AG04450 (cell line): ENCODE measurements around the gene ZNF747. TPM values are rescaled to one million over a fixed set of nuclear protein-coding genes. Genes with fewer than 3 reads are reported as not detected.
A peak's percentile ranks its signal among the peaks of the same experiment; 100 is the strongest.

Experiments
- CTCF ChIA-PET: fragments of 300-600, 350-600 bp; formaldehyde crosslinking; extraction: SDS; loops from one replicate; lab custom pipeline; 2022; ENCODE audit warnings: antibody characterized with exemption, inconsistent platforms; lab: Charles Lee
- POLR2A ChIA-PET: fragments of 350-600 bp; formaldehyde crosslinking; extraction: SDS; loops from one replicate; lab custom pipeline; 2021; ENCODE audit warnings: antibody characterized with exemption, inconsistent platforms; lab: Yijun Ruan, JAX
- DNase-seq: peaks from one replicate; pipeline ENCODE4 v3.0.0-alpha.2; 2011; ENCODE audit warnings: low read depth, low spot score
- H3K27ac ChIP-seq: one replicate; pipeline ENCODE4 v1.5.1; 2012; ENCODE audit warnings: low read depth, low read length, control low read depth
- H3K27me3 ChIP-seq: one replicate; pipeline ENCODE4 v1.6.0; 2012; ENCODE audit warnings: low read length; ENCODE audit not compliant: control insufficient read depth, insufficient read depth
- H3K4me3 ChIP-seq: 2 replicates; pipeline ENCODE4 v1.5.1; 2011; ENCODE audit warnings: mild to moderate bottlenecking, low read depth, low read length, control low read depth
- H3K9me3 ChIP-seq: 2 replicates; pipeline ENCODE4 v1.5.1; 2012; ENCODE audit warnings: low read length; ENCODE audit not compliant: control insufficient read depth, insufficient read depth
- CTCF ChIP-seq: IDR thresholded peaks from 2 replicates; pipeline ENCODE4 v1.5.1; 2011; ENCODE audit warnings: low read depth, low read length, control low read depth, inconsistent platforms
- polyA plus RNA-seq: library from polyadenylated mRNA; depleted of rRNA; stranded (reverse); fragments of >200 nt; gene quantifications from 2 replicates; pipeline ENCODE4 v1.2.3, GENCODE V29; 2011

The ZNF747 gene
- polyA plus RNA-seq, 1 experiment: 5.0 TPM

- no peak overlapping the region for H3K27ac ChIP-seq
- no peaks in the 10 kb centered on the region for H3K9me3 ChIP-seq
- peaks cover 16% of the 10 kb centered on the region for H3K27me3 ChIP-seq
- no peak for TF ChIP-seq CTCF
- POLR2A ChIA-PET: no interaction called here
- no peak for DNase-seq
- CTCF ChIA-PET: no interaction called here
- no peak overlapping the region for H3K4me3 ChIP-seq
These were observed 31.0 kb downstream of the ZNF747 start for GRCh38 chr16:30503403-30504296.

GRCh38 chr16:30499284-30499683, 35.4 kb downstream of the ZNF747 start:
- peaks cover 8% of the 10 kb centered on the region for H3K27me3 ChIP-seq
- no peak for TF ChIP-seq CTCF
- CTCF ChIA-PET: interaction anchor here (0.6 to 0.7 kb wide), 2 partner anchors 24 to 50 kb away, joined by 4 to 5 read pairs; no protein-coding TSS in a partner anchor
- no peak overlapping the region for H3K4me3 ChIP-seq
- no peak for DNase-seq
- no peaks in the 10 kb centered on the region for H3K9me3 ChIP-seq
- no peak overlapping the region for H3K27ac ChIP-seq
- POLR2A ChIA-PET: no interaction called here

GRCh38 chr16:30494709-30495108, 39.9 kb downstream of the ZNF747 start:
- Histone ChIP-seq H3K27me3 (peaks cover 3% of the 10 kb centered on the region), H3K4me3 (no peak overlapping the region), H3K9me3 (no peaks in the 10 kb centered on the region; the same call in 1 of the 2 replicates), H3K27ac (no peak overlapping the region)
- no peak for TF ChIP-seq CTCF
- POLR2A ChIA-PET: no interaction called here
- no peak for DNase-seq
- CTCF ChIA-PET: no interaction called here

- Histone ChIP-seq H3K4me3 (no peak overlapping the region), H3K27me3 (peaks cover 3% of the 10 kb centered on the region), H3K27ac (no peak overlapping the region), H3K9me3 (no peaks in the 10 kb centered on the region; the same call in 1 of the 2 replicates)
- DNase-seq: no peak
- POLR2A ChIA-PET: no interaction called here
- CTCF ChIA-PET: no interaction called here
- no peak for TF ChIP-seq CTCF
These were observed 40.6 kb downstream of the ZNF747 start for GRCh38 chr16:30493941-30494488.

GRCh38 chr16:30491744-30492308, 42.8 kb downstream of the ZNF747 start:
- DNase-seq: peak; percentile 23
- H3K27ac ChIP-seq: no peak overlapping the region
- H3K27me3 ChIP-seq: peaks cover 3% of the 10 kb centered on the region
- H3K9me3 ChIP-seq: no peaks in the 10 kb centered on the region; the same call in 1 of the 2 replicates
- CTCF ChIA-PET: no interaction called here
- TF ChIP-seq CTCF: no peak
- POLR2A ChIA-PET: no interaction called here
- no peak overlapping the region for H3K4me3 ChIP-seq
